ENCODE data around the gene POLD1.

POLD1 gene

DNA sequence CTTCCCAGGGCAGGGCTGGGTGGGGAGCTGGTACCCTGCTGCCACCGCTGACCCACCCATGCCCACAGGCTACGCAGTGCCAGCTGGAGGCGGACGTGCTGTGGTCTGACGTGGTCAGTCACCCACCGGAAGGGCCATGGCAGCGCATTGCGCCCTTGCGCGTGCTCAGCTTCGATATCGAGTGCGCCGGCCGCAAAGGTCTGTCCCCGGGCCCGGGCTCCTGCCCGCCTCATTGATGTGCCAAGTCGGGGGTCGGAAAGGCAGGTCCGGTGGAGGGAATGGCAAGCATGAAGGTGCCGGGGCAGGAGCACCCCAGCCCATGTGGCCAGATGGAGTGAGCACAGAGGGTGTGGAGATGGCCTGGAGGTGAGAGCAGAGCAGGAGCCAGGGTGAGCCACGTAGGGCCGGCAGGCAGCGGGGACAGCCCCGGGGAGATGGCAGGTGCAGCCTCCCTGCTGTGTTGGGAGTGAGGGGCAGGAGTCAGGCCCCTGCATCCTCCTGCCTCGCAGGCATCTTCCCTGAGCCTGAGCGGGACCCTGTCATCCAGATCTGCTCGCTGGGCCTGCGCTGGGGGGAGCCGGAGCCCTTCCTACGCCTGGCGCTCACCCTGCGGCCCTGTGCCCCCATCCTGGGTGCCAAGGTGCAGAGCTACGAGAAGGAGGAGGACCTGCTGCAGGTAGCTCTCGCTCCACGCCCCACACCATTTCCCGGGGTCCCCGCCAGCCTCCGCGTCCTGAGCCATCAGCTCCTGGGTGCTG, 18.6 kb downstream of the POLD1 start:
- TF ChIP-seq, protein P1, sequence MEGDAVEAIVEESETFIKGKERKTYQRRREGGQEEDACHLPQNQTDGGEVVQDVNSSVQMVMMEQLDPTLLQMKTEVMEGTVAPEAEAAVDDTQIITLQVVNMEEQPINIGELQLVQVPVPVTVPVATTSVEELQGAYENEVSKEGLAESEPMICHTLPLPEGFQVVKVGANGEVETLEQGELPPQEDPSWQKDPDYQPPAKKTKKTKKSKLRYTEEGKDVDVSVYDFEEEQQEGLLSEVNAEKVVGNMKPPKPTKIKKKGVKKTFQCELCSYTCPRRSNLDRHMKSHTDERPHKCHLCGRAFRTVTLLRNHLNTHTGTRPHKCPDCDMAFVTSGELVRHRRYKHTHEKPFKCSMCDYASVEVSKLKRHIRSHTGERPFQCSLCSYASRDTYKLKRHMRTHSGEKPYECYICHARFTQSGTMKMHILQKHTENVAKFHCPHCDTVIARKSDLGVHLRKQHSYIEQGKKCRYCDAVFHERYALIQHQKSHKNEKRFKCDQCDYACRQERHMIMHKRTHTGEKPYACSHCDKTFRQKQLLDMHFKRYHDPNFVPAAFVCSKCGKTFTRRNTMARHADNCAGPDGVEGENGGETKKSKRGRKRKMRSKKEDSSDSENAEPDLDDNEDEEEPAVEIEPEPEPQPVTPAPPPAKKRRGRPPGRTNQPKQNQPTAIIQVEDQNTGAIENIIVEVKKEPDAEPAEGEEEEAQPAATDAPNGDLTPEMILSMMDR (IDR thresholded peaks at IDR 0.05): no peak
- no peak overlapping the region for H3K4me3 ChIP-seq (ENCODE audit: low read depth in 1 of 2, low read length in 1 of 2)
- H3K27ac ChIP-seq: no peak overlapping the region
- peaks cover 46% of the 10 kb centered on the region for H3K36me3 ChIP-seq
- H3K4me1 ChIP-seq (ENCODE audit: control insufficient read depth in 1 of 2, insufficient read depth in 1 of 2, low read depth in 1 of 2, low read length in 1 of 2): no peaks in the 10 kb centered on the region
- H3K27me3 ChIP-seq: no peaks in the 10 kb centered on the region
- no peaks in the 10 kb centered on the region for H3K9me3 ChIP-seq

DNA sequence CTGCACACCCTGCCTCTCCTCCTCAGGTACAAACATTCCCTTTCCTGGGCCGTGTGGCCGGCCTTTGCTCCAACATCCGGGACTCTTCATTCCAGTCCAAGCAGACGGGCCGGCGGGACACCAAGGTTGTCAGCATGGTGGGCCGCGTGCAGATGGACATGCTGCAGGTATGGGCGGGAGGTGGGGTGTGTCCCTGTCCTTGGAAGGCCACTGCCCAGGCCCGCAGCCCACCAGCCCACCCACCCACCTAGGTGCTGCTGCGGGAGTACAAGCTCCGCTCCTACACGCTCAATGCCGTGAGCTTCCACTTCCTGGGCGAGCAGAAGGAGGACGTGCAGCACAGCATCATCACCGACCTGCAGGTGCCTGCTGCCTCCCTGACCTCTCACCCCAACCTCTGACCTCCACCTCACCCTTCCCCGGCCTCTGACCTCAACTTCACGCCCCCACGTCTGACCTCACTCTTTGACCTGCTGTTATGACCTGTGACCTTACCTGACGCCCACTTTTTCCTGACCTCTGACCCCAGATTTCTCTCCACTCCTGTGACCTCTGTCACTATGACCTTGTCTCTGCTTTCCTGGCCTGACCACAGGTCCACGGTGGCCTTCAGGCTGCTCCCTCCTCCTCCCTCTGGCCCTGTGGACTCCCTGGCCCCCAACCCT, 22.1 kb downstream of the POLD1 start:
- H3K9me3 ChIP-seq: no peaks in the 10 kb centered on the region
- no peak overlapping the region for H3K27ac ChIP-seq
- TF ChIP-seq, protein P1 (IDR thresholded peaks at IDR 0.05): no peak
- H3K27me3 ChIP-seq: no peaks in the 10 kb centered on the region
- no peak overlapping the region for H3K4me3 ChIP-seq (ENCODE audit: low read depth in 1 of 2, low read length in 1 of 2)
- H3K36me3 ChIP-seq: peaks cover 70% of the 10 kb centered on the region
- H3K4me1 ChIP-seq (ENCODE audit: control insufficient read depth in 1 of 2, insufficient read depth in 1 of 2, low read depth in 1 of 2, low read length in 1 of 2): no peaks in the 10 kb centered on the region

DNA sequence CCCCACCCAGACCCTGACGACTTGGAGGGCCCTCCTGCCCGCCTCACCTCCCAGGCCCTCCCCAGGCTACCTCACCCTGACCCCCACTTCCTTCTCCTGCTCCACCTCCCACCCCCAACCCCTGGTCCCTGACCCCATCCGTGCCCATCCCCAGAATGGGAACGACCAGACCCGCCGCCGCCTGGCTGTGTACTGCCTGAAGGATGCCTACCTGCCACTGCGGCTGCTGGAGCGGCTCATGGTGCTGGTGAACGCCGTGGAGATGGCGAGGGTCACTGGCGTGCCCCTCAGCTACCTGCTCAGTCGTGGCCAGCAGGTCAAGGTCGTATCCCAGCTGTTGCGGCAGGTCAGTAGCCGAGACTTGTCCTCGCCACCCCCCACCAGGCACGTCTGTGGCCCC, 22.7 kb downstream of the POLD1 start:
- TF ChIP-seq, protein P1 (IDR thresholded peaks at IDR 0.05): no peak
- no peak overlapping the region for H3K27ac ChIP-seq
- H3K9me3 ChIP-seq: no peaks in the 10 kb centered on the region
- no peaks in the 10 kb centered on the region for H3K27me3 ChIP-seq
- no peak overlapping the region for H3K4me3 ChIP-seq (ENCODE audit: low read depth in 1 of 2, low read length in 1 of 2)
- H3K4me1 ChIP-seq (ENCODE audit: control insufficient read depth in 1 of 2, insufficient read depth in 1 of 2, low read depth in 1 of 2, low read length in 1 of 2): no peaks in the 10 kb centered on the region
- peaks cover 69% of the 10 kb centered on the region for H3K36me3 ChIP-seq

DNA sequence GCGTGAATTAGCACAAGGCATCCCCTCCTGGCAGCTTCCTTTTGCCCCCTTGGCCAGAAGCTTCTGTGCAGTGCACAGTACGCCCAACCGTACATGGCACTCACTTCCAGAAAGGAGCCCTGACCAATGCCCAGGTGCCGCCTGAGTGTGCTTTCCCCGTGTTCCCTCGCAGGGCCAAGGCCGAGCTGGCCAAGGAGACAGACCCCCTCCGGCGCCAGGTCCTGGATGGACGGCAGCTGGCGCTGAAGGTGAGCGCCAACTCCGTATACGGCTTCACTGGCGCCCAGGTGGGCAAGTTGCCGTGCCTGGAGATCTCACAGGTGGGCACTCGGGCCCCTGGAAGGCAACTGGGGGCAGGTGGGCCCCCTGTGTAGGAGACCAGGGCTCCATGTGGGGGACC, 25.2 kb downstream of the POLD1 start:
- TF ChIP-seq, protein P1 (IDR thresholded peaks at IDR 0.05): no peak
- Histone ChIP-seq H3K27ac (no peak overlapping the region), H3K36me3 (peaks cover 48% of the 10 kb centered on the region), H3K9me3 (no peaks in the 10 kb centered on the region), H3K27me3 (no peaks in the 10 kb centered on the region), H3K4me1 (ENCODE audit: control insufficient read depth in 1 of 2, insufficient read depth in 1 of 2, low read depth in 1 of 2, low read length in 1 of 2) (no peaks in the 10 kb centered on the region), H3K4me3 (ENCODE audit: low read depth in 1 of 2, low read length in 1 of 2) (no peak overlapping the region)

DNA sequence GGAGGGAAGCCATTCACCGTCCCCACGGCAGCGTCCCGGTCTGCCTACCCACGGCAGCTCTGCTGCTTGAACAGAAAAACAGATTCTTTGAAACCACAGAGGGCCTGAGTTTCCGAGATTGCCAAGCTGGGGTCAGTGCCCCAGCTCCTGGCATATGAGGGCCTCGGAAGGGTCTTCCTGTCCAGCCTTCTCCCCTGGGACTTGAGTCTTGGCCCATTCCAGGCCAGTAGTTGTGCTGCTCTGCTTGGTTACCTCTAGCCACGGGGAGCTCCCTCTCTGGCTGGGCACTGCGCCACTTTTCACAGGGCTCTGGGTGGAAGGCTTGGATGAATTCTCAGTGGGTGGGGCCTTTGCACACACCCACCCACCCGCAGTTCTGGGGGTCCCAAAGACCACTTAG, 26.0 kb downstream of the POLD1 start:
- no peaks in the 10 kb centered on the region for H3K9me3 ChIP-seq
- no peak overlapping the region for H3K4me3 ChIP-seq (ENCODE audit: low read depth in 1 of 2, low read length in 1 of 2)
- H3K27ac ChIP-seq: no peak overlapping the region
- H3K27me3 ChIP-seq: no peaks in the 10 kb centered on the region
- TF ChIP-seq, protein P1 (IDR thresholded peaks at IDR 0.05): no peak
- peaks cover 1 to 6% of the 10 kb centered on the region in 2 experiments for H3K4me1 ChIP-seq (ENCODE audit: control insufficient read depth in 1 of 2, insufficient read depth in 1 of 2, low read depth in 1 of 2, low read length in 1 of 2)
- H3K36me3 ChIP-seq: peaks cover 46% of the 10 kb centered on the region

All from neutrophil (primary cell).